Suppressor macrophage (primary cell): ENCODE measurements around the gene CCNQ.
A peak's percentile ranks its signal among the peaks of the same experiment; 100 is the strongest.

Experiments
- DNase-seq, 4 experiments: peaks; one replicate each; pipeline ENCODE4 v3.0.0-alpha.2; 2020 to 2022

The CCNQ gene

DNA sequence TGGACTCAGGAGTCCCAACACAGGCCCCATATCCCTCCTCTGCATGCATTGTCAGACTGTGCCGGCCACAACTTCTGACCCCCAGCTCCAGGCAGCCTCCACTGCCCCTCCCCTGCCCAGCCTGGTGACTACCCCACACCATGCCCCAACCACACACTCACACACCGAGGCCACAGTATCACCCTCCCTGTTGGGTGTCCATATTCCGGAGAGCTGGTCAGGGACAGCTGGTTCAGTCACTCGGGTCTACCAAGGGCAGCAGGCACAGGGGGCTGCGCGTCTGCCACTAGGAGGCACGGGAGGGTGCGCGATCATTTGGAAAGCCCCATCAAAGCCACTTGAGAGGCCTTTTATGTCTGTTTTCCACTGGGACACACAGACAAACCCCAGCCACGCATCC is 26.3 kb downstream of the CCNQ start:
- no peak for DNase-seq

GRCh38 chrX:153571534-153571908 is 27.4 kb downstream of the CCNQ start:
- no peak for DNase-seq

- peak; percentile 38 to 60 (median 58) for DNase-seq
Observed at GRCh38 chrX:153569475-153569874, 29.5 kb downstream of the CCNQ start.

- peak in 1 of 4 experiments; percentile 13 for DNase-seq
Observed at GRCh38 chrX:153568451-153569011, 30.4 kb downstream of the CCNQ start.

DNA sequence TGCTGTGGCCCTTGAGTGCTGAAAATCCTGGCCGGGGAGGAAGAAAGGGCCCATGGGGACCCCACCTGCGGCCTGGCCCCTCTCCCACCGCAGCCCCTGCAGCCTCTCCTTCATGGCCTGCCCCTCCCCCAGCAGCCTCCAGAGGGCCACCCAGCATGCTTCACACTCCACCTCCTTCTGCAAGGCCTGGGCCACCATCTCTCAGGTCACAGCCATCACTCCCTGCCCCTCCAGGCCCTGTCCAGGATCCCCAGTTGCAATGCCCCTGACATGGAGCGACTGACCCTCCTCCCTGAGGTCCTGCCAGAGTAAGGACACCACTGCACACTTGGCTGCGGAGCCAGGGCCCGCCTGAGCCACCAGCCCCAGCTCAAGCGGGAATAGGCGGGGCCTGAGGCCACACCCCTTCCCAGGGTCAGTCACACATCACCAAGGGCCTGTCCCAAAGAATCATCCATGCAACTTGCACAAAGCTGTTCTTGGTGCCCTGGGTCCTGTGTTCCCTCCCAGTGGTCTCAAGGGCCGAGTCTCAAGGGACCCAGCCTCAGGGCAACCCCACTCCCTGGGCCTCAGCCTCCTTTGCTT is 32.9 kb downstream of the CCNQ start:
- no peak for DNase-seq

DNA sequence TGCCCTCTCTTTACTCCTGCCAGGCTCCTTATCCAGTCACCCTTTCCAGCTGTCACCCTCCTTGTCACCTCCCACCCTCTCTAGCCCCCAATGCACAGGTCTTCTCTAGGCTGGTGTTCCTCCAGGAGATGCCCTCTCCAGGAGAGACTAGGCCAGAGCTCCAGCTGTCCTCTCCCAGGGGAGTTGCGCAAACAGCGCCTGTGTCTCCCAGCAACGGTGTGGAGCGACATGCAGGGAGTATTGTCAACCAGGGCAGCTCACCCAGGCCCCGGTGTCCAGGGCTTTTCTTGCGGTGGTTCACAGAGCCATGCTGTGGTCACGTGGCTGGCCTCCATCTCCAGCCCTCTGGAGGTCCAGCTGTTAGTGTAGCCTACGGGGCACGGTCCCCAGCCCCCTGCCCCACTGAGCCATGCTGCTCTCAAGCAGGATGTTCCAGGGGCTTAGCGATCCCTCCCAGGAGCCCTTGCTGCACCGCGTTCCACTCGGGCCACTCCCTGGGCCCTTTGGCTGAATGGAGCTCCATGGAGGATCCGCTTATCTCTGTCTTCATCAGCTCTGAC is 34.8 kb downstream of the CCNQ start:
- no peak for DNase-seq

GRCh38 chrX:153562546-153562945 is 36.4 kb downstream of the CCNQ start:
- peak in 1 of 4 experiments; percentile 18 for DNase-seq

- DNase-seq, result peak in 3 of 4 experiments; percentile 6 to 49 (median 16)
Observed at GRCh38 chrX:153561337-153561736, 37.6 kb downstream of the CCNQ start.

DNA sequence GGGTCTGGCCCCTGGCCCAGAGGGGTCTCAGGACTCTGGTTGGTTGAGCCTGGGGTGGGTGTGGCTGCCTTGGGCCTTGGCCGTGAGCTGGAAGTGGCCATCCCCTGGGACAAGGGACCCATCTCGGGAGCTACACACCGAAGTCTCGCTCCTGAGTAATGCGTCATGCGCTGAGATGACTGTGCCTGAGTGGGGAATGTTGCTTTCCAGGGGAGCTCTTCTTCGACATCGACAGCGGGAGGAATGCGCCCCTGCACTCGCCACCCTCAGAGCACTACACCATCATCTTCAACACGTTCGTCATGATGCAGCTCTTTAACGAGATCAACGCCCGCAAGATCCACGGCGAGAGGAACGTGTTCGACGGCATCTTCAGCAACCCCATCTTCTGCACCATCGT is 38.5 kb downstream of the CCNQ start:
- DNase-seq, result no peak

DNA sequence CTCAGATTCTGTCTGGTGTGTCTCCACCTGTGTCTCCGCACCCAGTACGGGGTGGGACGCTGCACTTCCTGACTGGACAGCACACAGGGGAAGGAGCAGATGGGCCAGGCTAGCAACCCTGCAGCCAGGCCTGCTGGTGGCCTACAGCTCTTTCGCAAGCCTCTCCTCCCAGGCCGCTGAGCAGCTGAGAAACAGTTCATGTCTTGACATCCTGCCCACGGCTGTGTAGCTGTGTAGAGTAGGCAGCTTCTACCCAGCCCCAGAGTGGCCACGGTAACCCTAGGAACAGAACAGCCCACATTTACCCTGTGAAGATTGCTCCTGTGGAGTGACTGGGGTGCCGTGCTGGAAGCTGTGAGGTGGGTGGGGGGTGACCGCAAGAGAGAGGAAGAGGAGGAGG is 38.9 kb downstream of the CCNQ start:
- peak; percentile 73 to 86 (median 83) for DNase-seq

DNA sequence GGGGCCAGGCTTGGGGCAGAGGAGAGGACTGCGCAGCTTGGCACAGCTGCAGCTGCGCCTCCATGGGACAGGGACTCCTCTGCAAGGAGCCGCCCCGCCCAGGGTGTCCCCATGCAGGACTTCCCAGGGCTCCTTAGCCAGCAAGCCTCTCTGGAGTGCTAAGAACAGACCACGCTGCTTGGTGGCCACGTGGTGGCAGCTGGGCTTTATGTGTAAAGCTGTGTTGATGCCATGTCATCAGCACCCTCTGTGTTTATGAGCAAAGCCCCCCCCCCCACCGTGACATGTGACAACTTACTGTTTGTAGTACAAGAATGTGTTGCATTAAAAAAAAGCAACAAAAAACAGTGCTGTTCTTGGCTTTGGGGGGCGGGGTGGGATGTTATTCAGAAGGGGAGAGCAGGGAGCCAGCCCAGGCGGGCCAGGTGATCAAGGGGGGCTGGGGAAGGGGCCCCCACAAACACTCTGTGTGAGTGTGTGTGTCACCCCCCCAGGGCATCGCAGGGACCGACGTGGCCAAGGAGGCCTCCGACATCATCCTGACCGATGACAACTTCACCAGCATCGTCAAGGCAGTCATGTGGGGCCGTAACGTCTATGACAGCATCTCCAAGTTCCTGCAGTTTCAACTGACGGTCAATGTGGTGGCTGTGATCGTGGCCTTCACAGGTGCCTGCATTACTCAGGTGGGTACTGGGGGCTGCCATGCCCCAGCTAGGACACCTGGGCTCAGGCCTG is 41.2 kb downstream of the CCNQ start:
- DNase-seq, result peak in 1 of 4 experiments; percentile 2

DNA sequence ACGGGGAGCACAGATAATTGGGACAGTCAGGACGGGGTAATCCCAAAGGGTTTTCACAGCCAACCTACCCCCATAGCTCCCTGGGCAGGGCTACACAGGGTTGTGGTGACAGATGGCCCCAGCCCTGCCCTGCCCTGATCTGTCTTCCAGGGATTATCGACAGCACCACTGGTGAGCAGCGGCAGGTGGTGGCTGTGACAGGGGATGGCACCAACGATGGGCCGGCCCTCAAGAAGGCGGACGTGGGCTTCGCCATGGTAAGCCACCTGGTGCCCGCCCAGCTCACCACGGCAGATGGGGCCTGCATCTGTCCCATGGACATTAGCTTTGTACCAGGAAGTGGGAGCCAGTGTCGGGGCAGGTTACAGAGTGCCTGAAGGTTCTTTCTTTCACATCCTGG is 42.2 kb downstream of the CCNQ start:
- DNase-seq, result no peak

DNA sequence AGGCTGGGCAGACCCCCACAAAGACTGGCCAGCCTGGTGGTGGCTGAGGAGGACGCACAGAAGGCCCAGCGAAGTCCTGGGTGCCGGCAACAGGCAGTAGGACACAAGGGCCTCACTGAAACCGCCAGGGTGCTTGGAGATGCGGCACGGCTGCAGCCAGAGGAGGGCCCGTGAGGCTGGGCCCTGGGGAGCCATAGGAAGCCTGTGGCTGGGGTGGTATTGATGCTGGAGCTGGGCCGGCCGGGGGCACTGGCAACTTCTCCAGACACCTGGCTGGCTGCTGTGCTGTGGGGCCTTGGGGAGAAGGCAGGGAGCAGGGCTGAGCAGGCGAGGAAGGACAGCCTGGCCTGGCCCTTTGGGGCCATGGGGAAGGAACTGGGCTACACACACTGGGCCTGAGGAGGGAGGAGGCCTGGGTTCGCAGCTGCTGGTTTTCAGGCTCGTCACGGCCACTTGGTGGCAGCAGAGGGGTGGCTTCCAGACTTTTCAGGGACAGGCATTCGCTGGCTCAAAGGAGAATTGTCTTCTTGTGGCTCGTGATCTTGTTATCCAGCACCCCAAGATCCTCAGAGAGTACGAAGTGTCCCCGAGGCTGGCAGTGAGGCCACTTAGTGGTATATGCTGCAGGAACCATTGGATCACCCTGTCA is 44.3 kb downstream of the CCNQ start:
- DNase-seq, result peak; percentile 70 to 85 (median 75)

DNA sequence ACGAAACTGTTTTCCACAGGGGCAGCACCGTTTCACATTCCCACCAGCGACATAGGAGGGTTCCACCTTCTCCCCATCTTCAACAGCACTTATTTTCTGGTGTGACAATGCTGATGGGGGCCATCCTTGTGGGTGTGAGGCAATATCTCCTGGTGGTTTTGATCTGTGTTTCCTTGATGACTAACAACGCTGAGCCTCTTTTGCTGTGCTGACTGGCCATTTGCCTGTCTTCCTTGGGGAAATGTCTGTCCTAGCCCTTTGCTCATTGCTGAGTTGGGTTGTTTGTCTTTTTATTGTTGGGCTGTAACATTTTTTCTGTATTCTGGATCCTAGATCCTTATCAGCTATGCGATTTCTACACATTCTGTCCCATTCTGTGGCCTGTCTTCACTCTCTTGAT is 47.8 kb downstream of the CCNQ start:
- peak in 1 of 4 experiments; percentile 4 for DNase-seq

DNA sequence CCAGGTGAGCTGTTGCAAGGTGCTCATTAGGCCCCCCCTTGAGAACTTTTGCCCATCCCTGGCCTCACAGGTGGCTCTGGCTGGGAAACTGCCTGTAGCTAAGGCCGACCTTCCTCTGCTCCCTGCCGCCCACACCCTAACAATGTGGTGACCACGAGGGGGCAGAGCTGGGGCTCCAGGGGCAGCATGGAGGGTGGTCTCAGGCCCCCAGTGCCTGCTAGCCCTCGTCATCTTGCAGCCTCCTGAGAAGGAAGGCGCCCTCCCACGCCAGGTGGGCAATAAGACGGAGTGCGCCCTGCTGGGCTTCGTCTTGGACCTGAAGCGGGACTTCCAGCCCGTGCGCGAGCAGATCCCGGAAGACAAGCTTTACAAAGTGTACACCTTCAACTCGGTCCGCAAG is 49.1 kb downstream of the CCNQ start:
- no peak for DNase-seq

DNA sequence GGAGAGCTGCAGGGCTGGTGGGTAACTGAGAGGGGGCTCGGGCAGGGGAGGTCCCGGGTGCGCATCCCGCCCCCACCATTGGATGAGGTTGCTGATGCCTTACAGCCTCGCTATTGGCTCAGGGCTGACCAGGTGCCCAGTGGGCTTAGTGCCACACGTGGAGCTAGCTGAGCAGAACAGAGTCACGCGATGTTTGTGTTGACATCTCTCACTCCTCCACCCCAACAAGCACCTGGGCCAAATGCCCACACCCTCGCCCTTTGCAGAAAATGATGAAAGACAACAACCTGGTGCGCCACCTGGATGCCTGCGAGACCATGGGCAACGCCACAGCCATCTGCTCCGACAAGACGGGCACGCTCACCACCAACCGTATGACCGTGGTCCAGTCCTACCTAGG is 49.7 kb downstream of the CCNQ start:
- no peak for DNase-seq

GRCh38 chrX:153547195-153547594 is 51.7 kb downstream of the CCNQ start:
- no peak for DNase-seq

- DNase-seq, result no peak
Observed at GRCh38 chrX:153546386-153546785, 52.6 kb downstream of the CCNQ start.

DNA sequence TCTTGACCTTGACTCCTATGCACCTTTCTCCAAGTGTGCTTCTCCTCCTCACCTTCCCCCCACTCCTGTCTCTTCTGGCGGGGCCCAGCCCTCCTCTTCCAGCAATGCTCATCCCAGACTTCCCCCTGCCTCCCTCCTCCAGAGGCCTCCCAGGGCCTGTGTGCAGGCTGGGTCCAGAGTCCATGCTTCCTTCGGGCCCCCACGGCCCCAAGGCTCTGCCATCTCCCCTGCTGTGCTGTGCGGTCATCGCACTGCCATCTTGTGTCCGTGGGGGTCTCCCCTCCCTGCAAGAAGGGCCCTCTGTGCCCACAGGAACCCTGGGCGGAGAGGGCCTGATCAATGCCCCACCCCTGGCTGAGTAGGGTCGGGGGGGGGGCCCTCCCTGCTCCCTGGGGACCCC is 54.2 kb downstream of the CCNQ start:
- no peak for DNase-seq

DNA sequence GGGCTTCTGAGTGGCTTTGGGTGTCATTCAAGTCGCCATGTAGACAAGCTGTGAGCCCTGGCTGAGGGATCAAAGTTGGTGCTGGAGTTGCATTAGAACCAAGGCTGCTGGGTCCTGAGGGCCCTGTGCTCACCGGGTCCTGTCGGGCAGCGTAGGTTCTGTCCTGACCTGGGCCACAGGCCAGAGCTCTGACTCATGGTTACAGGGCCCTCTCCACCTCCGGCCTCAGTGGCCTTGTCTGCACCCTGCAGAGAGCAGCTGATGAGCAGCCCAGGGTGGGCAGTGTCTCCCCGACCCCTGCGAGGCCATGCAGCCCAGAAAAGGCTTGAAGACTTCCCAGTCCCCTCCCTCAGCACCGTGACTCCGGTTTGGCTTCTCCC is 59.0 kb downstream of the CCNQ start:
- no peak for DNase-seq

DNA sequence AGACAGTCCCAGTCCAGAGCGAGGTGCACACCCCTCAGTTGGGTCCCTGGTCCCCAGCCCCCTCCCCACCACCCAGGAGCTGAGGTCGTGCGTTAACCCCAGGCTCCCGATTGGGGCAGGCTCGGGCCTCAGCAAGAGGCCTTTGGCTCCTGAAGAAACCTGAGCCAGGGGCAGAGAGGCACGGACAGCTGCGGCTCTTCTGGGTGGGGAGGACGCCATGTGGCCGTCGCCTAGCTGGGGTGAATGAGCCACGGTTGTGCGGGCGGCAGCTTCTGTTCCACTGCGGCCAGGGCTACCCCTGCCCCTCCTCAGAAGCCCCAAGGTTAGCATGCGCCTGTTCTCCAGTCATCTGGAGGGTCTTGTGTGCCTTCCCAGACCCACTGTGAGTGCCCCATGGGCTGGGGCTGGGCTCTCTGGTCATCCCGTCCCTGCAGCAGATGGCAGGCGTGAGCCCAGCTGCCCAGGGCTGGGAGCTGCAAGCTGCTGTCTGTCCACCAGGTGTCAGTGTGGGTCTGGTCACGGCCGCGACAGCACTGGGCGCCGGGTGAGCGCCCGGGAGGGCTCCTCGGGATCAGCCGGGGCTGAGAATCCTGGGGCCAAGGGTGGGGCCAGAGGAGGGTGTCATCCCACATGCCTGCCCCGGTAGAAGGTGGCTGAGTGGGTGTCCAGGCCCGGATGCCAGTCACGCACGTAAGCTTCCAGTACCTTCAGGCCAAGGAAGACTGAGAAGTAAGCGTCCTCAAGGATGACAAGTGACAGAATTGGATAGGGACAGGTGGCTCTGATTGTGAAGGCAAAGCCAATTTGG is 59.6 kb downstream of the CCNQ start:
- peak; percentile 71 to 83 (median 76) for DNase-seq

DNA sequence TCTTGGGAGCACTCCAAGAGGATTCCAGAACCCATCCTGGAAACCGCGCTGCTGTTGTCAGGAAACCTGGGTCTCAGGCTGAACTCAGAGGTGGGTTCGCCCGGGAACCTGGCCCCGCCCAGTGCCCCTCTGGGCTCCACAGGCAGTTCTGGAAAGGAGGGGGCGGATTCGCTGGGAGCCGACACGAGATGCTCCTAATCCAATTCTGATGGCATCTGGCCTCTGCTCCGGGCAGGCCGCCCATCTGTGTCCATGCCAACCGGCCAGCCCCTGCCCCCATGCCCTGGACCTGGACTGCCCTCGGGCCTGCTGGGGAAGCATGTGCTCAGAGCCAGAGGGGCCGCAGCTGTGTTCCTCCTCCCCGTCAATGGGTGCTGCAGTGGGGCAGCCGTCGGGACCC is 60.5 kb downstream of the CCNQ start:
- DNase-seq, result no peak
